K562 (cell line): ENCODE data around the gene TBL1X.

Source experiments
- CTCF ChIP-seq, 3 experiments: IDR thresholded peaks in 2 of 3; conservative IDR thresholded peaks in 1 of 3; 2 replicates each; pipeline ENCODE4 v1.5.1; 2011 to 2012; ENCODE audit warnings: low read length in 3 of 3, mild to moderate bottlenecking in 3 of 3, control low read depth in 2 of 3, improper control_type of control experiment in 1 of 3, inconsistent platforms in 1 of 3, low read depth in 1 of 3, mixed read lengths in 1 of 3, moderate library complexity in 1 of 3; ENCODE audit not compliant: insufficient read depth in 2 of 3
- HIVEP1 ChIP-seq: fragments of 250-450 bp; sonication (Bioruptor Pico); IDR thresholded peaks from 2 replicates; pipeline ENCODE4 v1.4.0; 2020; ENCODE audit warnings: mild to moderate bottlenecking
- IRF9 ChIP-seq: fragments of 450-650 bp; IDR thresholded peaks from 2 replicates; pipeline ENCODE4 v1.6.1; 2016; ENCODE audit warnings: missing biosample characterization, missing genetic modification characterization
- KAT8 ChIP-seq: fragments of 450-650 bp; IDR thresholded peaks from 2 replicates; pipeline ENCODE4 v1.6.1; 2016; ENCODE audit warnings: low read depth, mild to moderate bottlenecking
- RBM15 ChIP-seq: fragments of 200-400 bp; formaldehyde crosslinking; IDR thresholded peaks from 2 replicates; pipeline ENCODE4 v1.6.1; 2018; ENCODE audit warnings: mild to moderate bottlenecking, low read length, moderate library complexity; ENCODE audit not compliant: insufficient read depth
- REST ChIP-seq, 2 experiments: fragments of 450-650 bp; formaldehyde crosslinking in 1 of 2; IDR thresholded peaks; 2 replicates each; pipeline versions ENCODE4 v1.4.0 to v1.6.1; 2014 to 2020; ENCODE audit warnings: mild to moderate bottlenecking in 2 of 2, borderline replicate concordance in 1 of 2, low read depth in 1 of 2
- SIN3A ChIP-seq, 2 experiments: fragments of 150-350 bp in 1 of 2; IDR thresholded peaks; 2 replicates each; pipeline ENCODE4 v1.6.1; 2011 to 2016; ENCODE audit warnings: borderline replicate concordance in 2 of 2, low read depth in 2 of 2, low read length in 2 of 2, mild to moderate bottlenecking in 2 of 2, moderate library complexity in 2 of 2; ENCODE audit not compliant: control insufficient read depth in 1 of 2
- SMC3 ChIP-seq: conservative IDR thresholded peaks from 2 replicates; pipeline ENCODE4 v1.6.1; 2011; ENCODE audit warnings: low read depth, low read length, improper control_type of control experiment; ENCODE audit not compliant: insufficient read depth
- SRF ChIP-seq, 2 experiments: fragments of 250-450, 450-650 bp in 1 of 2; sonication (Bioruptor Pico) in 1 of 2; sonication (generic) in 1 of 2; formaldehyde crosslinking; IDR thresholded peaks; 2 replicates each; pipeline versions ENCODE4 v1.5.0 to v1.5.1; 2020 to 2022; ENCODE audit warnings: mild to moderate bottlenecking in 1 of 2, missing genetic modification reagents in 1 of 2
- TSHZ1 ChIP-seq: fragments of 250-450 bp; sonication (Bioruptor Pico); IDR thresholded peaks from 2 replicates; pipeline ENCODE4 v1.4.0; 2020; ENCODE audit warnings: mild to moderate bottlenecking, moderate library complexity
- UBTF ChIP-seq, 2 experiments: IDR thresholded peaks; 2 replicates each; pipeline ENCODE4 v1.6.1; 2012; ENCODE audit warnings: improper control_type of control experiment in 2 of 2, low read depth in 2 of 2, low read length in 2 of 2, borderline replicate concordance in 1 of 2
- TF ChIP-seq, protein P1 (sequence below), 2 experiments: fragments of 200-800 bp in 1 of 2; sonication (Bioruptor generic) in 1 of 2; sonication (generic) in 1 of 2; formaldehyde crosslinking in 1 of 2; IDR thresholded peaks in 1 of 2; conservative IDR thresholded peaks in 1 of 2; 2 replicates each; pipeline versions ENCODE4 v1.5.0 to v1.6.1; 2016 to 2020; ENCODE audit warnings: missing compliant biosample characterization in 1 of 2, missing genetic modification characterization in 1 of 2, missing genetic modification reagents in 1 of 2

GRCh38 chrX:9418262-9418661 lies 46.6 kb upstream of the TBL1X start:
- no peak for TF ChIP-seq HIVEP1 (CRISPR knock-in tag)
- no peak for TF ChIP-seq CTCF (IDR thresholded peaks at IDR 0.05 in 2 of 3, conservative IDR thresholded peaks at IDR 0.05 in 1 of 3; ENCODE audit: insufficient read depth in 2 of 3, low read depth in 1 of 3, low read length in 3 of 3)
- TF ChIP-seq, protein P1, sequence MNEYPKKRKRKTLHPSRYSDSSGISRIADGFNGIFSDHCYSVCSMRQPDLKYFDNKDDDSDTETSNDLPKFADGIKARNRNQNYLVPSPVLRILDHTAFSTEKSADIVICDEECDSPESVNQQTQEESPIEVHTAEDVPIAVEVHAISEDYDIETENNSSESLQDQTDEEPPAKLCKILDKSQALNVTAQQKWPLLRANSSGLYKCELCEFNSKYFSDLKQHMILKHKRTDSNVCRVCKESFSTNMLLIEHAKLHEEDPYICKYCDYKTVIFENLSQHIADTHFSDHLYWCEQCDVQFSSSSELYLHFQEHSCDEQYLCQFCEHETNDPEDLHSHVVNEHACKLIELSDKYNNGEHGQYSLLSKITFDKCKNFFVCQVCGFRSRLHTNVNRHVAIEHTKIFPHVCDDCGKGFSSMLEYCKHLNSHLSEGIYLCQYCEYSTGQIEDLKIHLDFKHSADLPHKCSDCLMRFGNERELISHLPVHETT (CRISPR knock-in tag; conservative IDR thresholded peaks at IDR 0.05 in 1 of 2, IDR thresholded peaks at IDR 0.05 in 1 of 2) = no peak
- TF ChIP-seq SMC3 = no peak
- TF ChIP-seq TSHZ1 = no peak
- TF ChIP-seq SRF (CRISPR knock-in tag; IDR thresholded peaks at IDR 0.05) = no peak
- no peak for TF ChIP-seq RBM15
- TF ChIP-seq KAT8 = no peak
- TF ChIP-seq SIN3A (IDR thresholded peaks at IDR 0.05; ENCODE audit: borderline replicate concordance in 2 of 2, control insufficient read depth in 1 of 2, low read depth in 2 of 2, low read length in 2 of 2) = no peak
- no peak for TF ChIP-seq UBTF (IDR thresholded peaks at IDR 0.05; ENCODE audit: borderline replicate concordance in 1 of 2, low read depth in 2 of 2, low read length in 2 of 2)
- TF ChIP-seq REST (IDR thresholded peaks at IDR 0.05; ENCODE audit: borderline replicate concordance) = no peak
- no peak for TF ChIP-seq REST (CRISPR knock-in tag; IDR thresholded peaks at IDR 0.05; ENCODE audit: low read depth)
- TF ChIP-seq IRF9 (tag) = no peak
